Measurements from ENCODE around the gene CACNA2D4.

CACNA2D4 gene

DNA sequence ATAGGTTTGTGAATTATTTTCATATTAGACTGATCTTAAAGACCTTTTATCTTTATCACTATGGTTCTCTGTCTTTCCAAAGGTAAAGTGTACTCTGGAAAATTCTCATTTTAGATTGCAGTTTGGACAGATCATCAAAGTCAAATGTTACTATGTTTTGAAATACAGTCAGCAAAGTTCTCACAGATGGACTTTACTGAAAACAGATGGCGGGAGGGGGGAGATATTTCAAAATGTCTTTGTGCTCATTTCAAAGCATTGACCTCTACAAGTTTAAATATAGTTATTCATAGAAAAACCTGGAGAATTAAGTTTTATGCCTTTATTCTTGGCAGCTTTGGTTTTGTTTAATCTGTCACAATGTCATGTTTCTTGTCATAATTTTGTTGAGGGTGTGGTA, 149.8 kb downstream of the CACNA2D4 start:
- no peak for DNase-seq

DNA sequence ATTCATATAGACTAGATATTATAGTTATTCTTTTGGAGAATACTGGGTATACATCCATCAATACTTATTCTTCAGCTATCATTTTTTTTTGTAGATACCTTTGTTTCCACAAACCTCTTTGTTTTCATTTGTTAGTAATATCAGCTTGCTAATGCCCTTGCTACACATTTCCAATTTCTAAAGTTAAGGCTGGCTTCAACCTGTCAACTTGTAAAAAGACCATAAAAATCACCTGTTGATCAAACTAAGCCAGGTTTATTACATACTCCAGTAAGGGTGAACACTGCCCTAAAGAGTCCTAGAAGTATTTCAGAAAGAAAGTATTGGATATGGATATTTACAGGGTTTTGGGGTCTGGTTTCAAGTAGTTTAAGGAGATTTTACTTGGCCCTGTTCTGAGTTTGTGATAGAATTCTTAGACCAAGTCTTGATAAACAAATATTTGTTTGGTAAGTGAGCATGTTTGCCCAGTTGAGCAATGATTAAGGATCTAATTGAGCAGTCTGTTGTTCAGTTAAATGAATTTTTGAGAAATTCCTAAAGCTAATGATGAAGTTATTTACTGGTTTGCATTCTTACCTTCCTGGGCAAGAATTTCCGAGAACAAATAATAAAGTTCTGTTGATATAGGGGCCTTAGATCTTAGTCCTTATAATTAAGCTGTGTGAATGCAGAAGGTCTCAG, 150.9 kb downstream of the CACNA2D4 start:
- no peak for DNase-seq

DNA sequence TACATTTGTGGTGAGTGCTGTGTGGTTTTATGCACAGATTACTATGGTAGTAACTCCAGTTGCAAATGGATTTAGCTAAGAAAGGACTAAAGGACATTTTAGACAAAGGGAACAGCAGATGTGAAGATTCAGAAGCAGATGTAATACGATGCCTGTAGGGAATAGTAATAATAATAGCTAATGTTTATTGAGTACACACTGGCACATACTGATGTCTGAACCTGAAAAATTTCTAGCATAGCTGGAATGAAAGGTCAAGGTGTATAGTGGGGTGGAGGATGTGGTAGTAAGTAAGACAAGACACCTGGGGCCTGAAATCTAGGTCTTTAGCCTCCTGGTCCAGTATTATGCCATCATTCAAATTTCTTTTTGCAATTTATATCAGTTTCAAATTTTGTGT, 152.3 kb downstream of the CACNA2D4 start:
- no peak for DNase-seq

DNA sequence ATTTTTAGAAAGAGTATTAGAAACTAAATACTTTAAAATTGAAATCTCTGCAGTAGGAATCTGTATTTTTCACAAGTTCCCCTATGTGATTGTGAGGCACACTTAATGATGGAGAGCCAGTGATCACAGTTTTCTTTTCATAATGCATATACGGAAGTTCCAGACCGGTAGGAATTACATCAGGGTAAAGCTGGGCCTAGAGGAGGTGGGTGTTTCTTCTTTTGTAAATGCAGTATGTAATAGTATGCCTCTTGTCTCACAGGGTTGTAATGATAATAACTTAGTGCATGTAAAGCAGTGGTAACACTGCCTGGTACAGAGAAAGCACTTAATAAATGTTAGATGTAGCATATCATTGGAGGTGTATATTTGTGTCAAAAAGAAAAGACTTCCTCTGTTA, 155.3 kb downstream of the CACNA2D4 start:
- DNase-seq, result no peak

DNA sequence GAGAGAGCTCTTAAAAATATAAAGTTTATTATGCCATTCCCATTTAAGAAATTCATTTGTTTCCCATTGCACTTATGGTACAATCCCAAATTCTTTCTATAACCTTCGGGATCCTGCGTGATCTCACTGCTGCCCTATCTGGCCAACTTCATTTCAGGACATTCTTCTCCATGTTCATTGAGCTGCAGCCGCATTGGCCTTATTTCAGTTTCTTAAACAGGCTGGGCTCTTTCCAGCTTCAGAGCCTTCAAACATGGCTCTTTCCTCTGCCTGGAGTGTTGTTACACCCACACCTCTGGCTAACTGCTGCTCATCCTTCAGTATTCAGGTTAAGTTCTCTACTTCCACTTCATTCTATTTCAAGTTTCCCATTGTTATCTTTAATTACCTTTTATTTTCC, 156.6 kb downstream of the CACNA2D4 start:
- no peak for DNase-seq

DNA sequence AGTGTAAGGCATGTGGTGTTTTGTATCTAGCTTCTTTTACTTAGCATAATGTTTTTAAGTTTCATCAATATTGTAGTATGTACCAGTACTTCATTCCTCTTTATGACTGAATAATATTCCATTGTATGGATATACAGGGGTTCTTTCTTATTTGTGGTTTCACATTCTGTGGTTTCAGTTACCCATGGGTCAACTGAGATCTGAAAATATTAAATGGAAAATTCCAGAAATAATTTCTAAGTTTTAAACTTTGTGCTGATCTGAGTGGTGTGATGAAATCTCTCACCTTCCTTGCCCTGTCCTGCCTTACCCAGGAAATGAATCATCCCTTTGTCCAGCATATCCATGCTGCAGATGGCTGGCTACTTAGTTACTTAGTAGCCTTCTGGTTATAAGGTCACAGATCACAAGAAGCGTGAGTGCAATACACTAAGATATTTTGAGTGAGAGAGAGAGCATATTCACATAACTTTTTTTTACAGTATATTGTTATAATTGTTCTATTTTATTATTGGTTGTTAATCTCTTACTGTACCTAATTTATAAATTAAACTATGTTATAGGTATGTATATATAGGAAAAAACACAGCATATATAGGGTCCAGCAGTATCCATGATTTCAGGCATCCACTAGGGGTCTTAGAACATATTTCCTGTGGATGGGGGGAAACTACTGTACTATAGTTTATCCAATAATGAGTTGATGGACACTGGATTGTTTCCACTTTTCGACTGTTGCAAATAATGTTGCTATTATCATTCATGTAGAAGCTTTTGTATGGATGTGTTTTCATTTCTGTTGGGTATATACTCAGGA, 157.7 kb downstream of the CACNA2D4 start:
- no peak for DNase-seq

DNA sequence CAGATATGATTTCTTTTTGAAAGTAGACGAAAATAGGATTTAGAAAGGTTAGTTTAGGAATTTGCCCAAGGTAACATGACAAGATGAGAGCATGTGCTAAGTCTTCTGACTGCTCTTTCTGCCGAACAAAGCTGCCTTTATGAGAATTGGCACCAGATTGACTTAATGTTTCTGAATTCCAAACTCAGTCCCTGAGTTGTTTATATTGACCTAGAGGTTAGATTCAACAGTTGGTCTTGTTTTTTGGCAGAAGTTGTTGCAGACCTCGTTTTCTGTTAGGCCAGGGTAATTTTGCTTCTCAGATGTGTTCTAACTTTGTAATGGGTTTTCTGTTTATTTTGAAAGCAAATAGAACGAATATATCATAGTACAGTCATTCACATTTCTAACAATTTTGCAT, 159.6 kb downstream of the CACNA2D4 start:
- no peak for DNase-seq

DNA sequence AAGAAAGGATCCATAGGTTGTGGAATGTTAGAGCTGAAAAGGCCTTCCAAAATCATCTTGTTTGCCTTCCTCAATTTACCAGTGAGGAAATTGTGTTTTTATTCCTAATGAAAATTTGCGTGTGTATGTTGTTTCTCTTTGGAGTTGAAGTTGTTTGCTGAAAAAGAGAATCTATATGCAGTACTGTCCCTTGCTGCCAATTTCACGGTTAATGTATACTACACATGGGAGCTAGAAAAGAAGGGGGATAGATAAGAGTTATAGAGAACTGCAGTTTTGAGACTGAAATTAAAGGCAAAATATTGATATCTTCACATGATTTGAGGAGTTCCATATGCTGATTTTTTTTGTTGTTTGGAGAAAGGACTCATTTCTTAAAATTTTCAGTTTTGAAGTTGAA, 160.1 kb downstream of the CACNA2D4 start:
- no peak for DNase-seq

DNA sequence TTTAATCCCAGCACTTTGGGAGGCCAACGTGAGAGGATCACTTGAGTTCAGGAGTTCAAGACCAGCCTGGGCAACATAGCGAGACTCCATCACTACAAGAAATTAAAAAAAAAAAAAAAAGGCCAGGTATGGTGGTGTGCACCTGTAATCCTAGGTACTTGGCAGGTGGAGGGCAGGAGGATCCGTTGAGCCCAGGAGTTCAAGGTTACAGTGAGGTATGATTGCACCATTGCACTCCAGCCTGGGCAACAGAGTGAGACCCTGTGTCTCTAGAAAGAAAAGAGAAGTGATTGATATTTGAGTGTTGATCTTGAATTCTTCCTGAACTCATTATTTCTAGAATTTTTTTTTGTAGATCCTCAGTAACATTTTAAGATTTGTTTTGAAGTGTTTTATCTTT, 168.2 kb downstream of the CACNA2D4 start:
- DNase-seq, result no peak

DNA sequence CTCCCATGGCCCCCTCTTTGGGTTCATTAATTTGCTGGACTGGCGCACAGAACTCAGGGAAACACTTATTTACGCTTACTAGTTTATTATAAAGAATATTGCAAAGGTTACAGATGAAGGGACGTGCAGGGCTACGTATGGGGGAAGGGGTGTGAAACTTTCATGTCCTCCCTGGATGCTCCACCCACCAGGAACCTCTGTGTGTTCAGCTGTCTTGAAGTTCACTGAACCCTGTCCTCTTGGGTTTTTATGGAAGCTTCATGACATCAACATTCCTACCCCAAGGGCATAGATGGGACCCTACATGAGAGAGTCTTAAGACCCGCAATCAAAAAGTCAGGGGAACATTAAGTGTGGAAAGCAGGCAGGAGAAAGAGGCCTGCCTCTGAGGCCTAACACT, 169.4 kb downstream of the CACNA2D4 start:
- DNase-seq, result no peak

DNA sequence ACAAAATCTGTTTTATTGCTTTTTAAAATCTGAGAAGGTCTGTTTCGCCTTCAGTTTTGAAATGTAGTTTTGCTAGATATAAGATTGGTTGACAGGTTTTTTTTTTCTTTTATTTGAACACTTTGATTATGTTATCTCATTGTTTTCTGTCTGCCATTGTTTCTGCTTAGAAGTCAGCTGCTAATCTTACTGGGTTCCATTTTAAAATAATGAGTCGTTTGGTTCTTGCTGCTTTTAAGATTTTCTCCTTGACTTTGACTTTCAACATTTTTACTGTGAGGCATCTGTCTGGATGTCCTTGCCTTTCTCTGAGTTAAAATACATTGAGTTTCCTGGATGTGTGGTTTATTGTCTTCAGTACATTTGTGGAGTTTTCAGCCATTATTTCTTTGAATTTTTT, 170.8 kb downstream of the CACNA2D4 start:
- DNase-seq, result no peak

DNA sequence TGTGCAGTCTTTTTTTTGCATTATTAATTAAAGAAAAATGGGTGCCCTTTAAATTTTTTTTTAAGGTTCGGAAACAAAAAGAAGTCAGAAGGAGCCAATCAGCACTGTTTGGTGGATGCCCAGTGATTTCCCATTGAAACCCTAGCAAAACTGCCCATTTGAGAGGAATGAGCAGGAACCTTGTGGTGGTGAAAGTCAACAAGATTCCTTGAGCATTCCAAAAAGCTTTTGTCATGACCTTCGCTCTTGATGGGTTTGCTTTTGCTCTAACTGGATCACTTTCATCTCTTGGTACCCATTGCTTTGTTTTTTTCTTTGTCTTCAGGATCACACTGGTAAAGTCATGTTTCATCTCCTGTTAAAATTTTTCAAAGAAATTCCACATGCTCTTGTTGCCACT, 173.5 kb downstream of the CACNA2D4 start:
- no peak for DNase-seq

Data from activated CD8-positive, alpha-beta memory T cell treated with anti-CD3 and anti-CD28 coated beads, Interleukin-2, amount 50 U/mL, for 48 hours (primary cell).